ENCODE results near the gene TNIK.
"Not testable (repeated sequence)": the region's sequence is repeated elsewhere in the genome, so short reads cannot be mapped to it uniquely, and the experiment has no call there.

The TNIK gene

GRCh38 chr3:171242951-171243350 lies 217.3 kb downstream of the TNIK start:
- TF ChIP-seq EZH2 (IDR thresholded peaks at IDR 0.05; ENCODE audit: borderline replicate concordance, low read length) (no peak), CTCF (IDR thresholded peaks at IDR 0.05; ENCODE audit: low read length) (no peak)
- Histone ChIP-seq H3K27me3 (ENCODE audit: insufficient read depth, low read length) (no peaks in the 10 kb centered on the region), H2AFZ (ENCODE audit: low read length) (no peak overlapping the region), H4K20me1 (ENCODE audit: insufficient read depth, low read length) (no peaks in the 10 kb centered on the region), H3K9me3 (ENCODE audit: low read length) (no peaks in the 10 kb centered on the region), H3K36me3 (ENCODE audit: insufficient read depth, low read length) (no peaks in the 10 kb centered on the region), H3K9ac (ENCODE audit: low read length) (no peak overlapping the region), H3K9me2 (ENCODE audit: low read depth, low read length) (no peaks in the 10 kb centered on the region), H3K4me2 (ENCODE audit: low read length) (no peak overlapping the region), H3K79me2 (ENCODE audit: insufficient read depth, low read length) (no peaks in the 10 kb centered on the region), H3F3A (ENCODE audit: insufficient read depth, low read length) (no peaks in the 10 kb centered on the region), H3K4me1 (ENCODE audit: insufficient read depth, low read length, severe bottlenecking) (no peaks in the 10 kb centered on the region), H3K27ac (ENCODE audit: low read depth, low read length, poor library complexity, severe bottlenecking) (no peak overlapping the region), H3K4me3 (ENCODE audit: low read depth, low read length, poor library complexity, severe bottlenecking) (no peak overlapping the region)

DNA sequence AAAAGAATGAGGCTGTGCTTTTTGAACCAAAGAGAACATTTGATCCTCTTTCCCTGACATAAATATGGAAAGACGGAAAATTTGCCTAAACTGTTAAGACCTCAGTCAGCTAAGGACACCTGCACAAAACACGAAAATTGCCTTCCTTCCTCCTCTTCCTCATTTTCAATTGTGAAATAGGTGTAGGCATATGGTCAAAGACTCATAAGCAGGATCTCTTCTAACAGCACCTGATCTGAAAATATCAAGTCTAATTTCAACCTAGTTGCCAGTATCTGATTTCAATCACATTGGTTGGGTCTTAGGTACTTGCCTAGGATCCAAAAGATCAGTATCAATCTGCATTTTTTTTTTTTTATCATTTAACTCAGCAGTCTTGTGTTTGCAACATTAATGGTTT lies 218.0 kb downstream of the TNIK start:
- Histone ChIP-seq H3K36me3 (ENCODE audit: insufficient read depth, low read length) (no peaks in the 10 kb centered on the region), H3K4me2 (ENCODE audit: low read length) (no peak overlapping the region), H4K20me1 (ENCODE audit: insufficient read depth, low read length) (no peaks in the 10 kb centered on the region), H3K79me2 (ENCODE audit: insufficient read depth, low read length) (no peaks in the 10 kb centered on the region), H3K27ac (ENCODE audit: low read depth, low read length, poor library complexity, severe bottlenecking) (no peak overlapping the region), H2AFZ (ENCODE audit: low read length) (no peak overlapping the region), H3K4me1 (ENCODE audit: insufficient read depth, low read length, severe bottlenecking) (no peaks in the 10 kb centered on the region), H3K4me3 (ENCODE audit: low read depth, low read length, poor library complexity, severe bottlenecking) (no peak overlapping the region), H3F3A (ENCODE audit: insufficient read depth, low read length) (no peaks in the 10 kb centered on the region), H3K9ac (ENCODE audit: low read length) (no peak overlapping the region), H3K27me3 (ENCODE audit: insufficient read depth, low read length) (no peaks in the 10 kb centered on the region), H3K9me2 (ENCODE audit: low read depth, low read length) (no peaks in the 10 kb centered on the region), H3K9me3 (ENCODE audit: low read length) (no peaks in the 10 kb centered on the region)
- no peak for TF ChIP-seq EZH2 (IDR thresholded peaks at IDR 0.05; ENCODE audit: borderline replicate concordance, low read length)
- no peak for TF ChIP-seq CTCF (IDR thresholded peaks at IDR 0.05; ENCODE audit: low read length)

DNA sequence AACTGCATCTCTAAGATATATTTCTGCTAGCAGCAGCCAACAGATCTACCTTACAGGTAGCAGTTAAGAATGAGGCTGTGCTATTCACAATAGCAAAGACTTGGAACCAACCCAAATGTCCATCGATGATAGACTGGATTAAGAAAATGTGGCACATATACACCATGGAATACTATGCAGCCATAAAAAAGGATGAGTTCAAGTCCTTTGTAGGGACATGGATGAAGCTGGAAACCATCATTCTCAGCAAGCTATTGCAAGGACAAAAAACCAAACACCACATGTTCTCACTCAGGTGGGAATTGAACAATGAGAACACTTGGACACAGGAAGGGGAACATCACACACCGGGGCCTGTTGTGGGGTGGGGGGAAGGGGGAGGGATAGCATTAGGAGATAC lies 218.6 kb downstream of the TNIK start:
- H3K27me3 ChIP-seq (ENCODE audit: insufficient read depth, low read length); H3K9ac ChIP-seq (ENCODE audit: low read length): not testable (repeated sequence)

GRCh38 chr3:171240504-171240835 lies 219.7 kb downstream of the TNIK start:
- TF ChIP-seq EZH2 (IDR thresholded peaks at IDR 0.05; ENCODE audit: borderline replicate concordance, low read length) (no peak), CTCF (IDR thresholded peaks at IDR 0.05; ENCODE audit: low read length) (no peak)
- Histone ChIP-seq H3K79me2 (ENCODE audit: insufficient read depth, low read length) (no peaks in the 10 kb centered on the region), H3K4me2 (ENCODE audit: low read length) (no peak overlapping the region), H4K20me1 (ENCODE audit: insufficient read depth, low read length) (no peaks in the 10 kb centered on the region), H3K4me3 (ENCODE audit: low read depth, low read length, poor library complexity, severe bottlenecking) (no peak overlapping the region), H3K27ac (ENCODE audit: low read depth, low read length, poor library complexity, severe bottlenecking) (no peak overlapping the region), H2AFZ (ENCODE audit: low read length) (no peak overlapping the region), H3K9ac (ENCODE audit: low read length) (no peak overlapping the region), H3K9me2 (ENCODE audit: low read depth, low read length) (no peaks in the 10 kb centered on the region), H3K27me3 (ENCODE audit: insufficient read depth, low read length) (no peaks in the 10 kb centered on the region), H3K9me3 (ENCODE audit: low read length) (no peaks in the 10 kb centered on the region), H3K4me1 (ENCODE audit: insufficient read depth, low read length, severe bottlenecking) (no peaks in the 10 kb centered on the region), H3K36me3 (ENCODE audit: insufficient read depth, low read length) (no peaks in the 10 kb centered on the region), H3F3A (ENCODE audit: insufficient read depth, low read length) (no peaks in the 10 kb centered on the region)

More for the DNA sequence above, 218.6 kb downstream of the TNIK start:
- H3K27ac ChIP-seq (ENCODE audit: low read depth, low read length, poor library complexity, severe bottlenecking); H3K4me3 ChIP-seq (ENCODE audit: low read depth, low read length, poor library complexity, severe bottlenecking); H4K20me1 ChIP-seq (ENCODE audit: insufficient read depth, low read length); H2AFZ ChIP-seq (ENCODE audit: low read length); H3K9me3 ChIP-seq (ENCODE audit: low read length); H3K4me1 ChIP-seq (ENCODE audit: insufficient read depth, low read length, severe bottlenecking); H3F3A ChIP-seq (ENCODE audit: insufficient read depth, low read length); H3K4me2 ChIP-seq (ENCODE audit: low read length); H3K9me2 ChIP-seq (ENCODE audit: low read depth, low read length); H3K36me3 ChIP-seq (ENCODE audit: insufficient read depth, low read length); H3K79me2 ChIP-seq (ENCODE audit: insufficient read depth, low read length): not testable (repeated sequence)

Measured in OCI-LY1 (cell line).